HG03558 (cell line): ENCODE data around the gene SLC50A1.
"Not testable (repeated sequence)": the region's sequence is repeated elsewhere in the genome, so short reads cannot be mapped to it uniquely, and the experiment has no call there.

ENCODE experiments used
- ATAC-seq: cut with Tn5 transposase; IDR thresholded peaks from one replicate; pipeline ENCODE4 v1.9.1; 2021; ENCODE audit warnings: moderate number of reproducible peaks; ENCODE audit not compliant: unreplicated experiment; ENCODE audit errors: extremely low read depth

SLC50A1 gene

DNA sequence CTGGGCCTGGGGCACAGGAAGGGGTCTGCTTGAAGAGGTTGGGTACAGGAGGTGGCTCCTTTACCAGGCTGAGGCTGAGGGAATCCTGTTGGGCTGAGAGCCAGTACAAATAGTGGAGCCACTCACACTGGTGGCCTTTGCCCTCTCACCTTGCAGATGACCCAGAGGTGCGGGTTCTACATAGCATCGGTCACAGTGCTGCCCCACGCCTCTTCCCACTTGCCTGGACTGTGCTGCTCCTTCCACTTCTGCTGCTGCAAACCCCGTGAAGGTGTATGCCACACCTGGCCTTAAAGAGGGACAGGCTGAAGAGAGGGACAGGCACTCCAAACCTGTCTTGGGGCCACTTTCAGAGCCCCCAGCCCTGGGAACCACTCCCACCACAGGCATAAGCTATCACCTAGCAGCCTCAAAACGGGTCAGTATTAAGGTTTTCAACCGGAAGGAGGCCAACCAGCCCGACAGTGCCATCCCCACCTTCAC is 1.8 kb upstream of the SLC50A1 start:
- ATAC-seq, result no peak

DNA sequence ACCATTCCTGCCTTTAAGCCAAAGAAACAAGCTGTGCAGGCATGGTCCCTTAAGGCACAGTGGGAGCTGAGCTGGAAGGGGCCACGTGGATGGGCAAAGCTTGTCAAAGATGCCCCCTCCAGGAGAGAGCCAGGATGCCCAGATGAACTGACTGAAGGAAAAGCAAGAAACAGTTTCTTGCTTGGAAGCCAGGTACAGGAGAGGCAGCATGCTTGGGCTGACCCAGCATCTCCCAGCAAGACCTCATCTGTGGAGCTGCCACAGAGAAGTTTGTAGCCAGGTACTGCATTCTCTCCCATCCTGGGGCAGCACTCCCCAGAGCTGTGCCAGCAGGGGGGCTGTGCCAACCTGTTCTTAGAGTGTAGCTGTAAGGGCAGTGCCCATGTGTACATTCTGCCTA is 1.3 kb upstream of the SLC50A1 start:
- no peak for ATAC-seq

DNA sequence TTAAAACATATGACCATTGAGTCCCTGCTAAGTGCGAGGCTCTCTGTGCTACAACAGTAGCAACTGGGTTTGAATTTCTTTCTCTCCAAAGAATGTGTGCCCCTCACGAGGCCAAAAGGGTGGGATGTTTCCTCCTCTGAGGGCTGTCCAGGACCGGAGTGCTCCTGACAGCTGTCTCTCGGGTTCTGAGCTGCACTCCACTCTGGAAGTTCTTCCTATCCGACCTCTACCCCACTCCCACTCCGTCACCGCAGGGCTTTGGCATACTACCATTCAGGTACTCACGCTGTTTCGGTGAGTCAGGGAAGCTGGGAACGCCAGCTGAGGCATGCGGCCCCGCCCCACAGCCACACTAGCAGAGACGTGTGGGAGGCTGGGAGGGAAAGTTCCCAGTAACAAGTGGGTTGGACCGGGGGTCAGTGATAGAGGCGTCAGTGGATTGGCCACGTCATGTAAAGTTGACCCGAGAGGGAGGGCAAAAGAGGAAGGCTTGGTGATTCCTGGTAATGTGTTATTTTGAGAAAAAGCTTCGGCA is 705 bp upstream of the SLC50A1 start:
- ATAC-seq, result no peak

DNA sequence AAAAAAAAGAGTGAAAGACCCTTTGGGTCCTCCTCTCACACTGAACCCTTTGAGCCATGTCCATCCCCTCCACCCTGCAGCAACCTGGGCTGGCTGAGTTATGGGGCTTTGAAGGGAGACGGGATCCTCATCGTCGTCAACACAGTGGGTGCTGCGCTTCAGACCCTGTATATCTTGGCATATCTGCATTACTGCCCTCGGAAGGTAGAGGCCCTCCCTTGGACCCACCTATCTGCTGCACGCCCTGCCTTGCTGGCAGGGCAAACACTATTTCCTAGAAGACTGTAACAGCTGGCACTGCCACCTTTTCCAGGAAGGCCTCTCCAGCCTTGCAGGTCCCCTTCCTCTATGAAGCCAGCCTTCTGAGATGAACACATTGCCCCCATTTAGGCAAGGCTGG is 1.1 kb downstream of the SLC50A1 start:
- ATAC-seq, result no peak

DNA sequence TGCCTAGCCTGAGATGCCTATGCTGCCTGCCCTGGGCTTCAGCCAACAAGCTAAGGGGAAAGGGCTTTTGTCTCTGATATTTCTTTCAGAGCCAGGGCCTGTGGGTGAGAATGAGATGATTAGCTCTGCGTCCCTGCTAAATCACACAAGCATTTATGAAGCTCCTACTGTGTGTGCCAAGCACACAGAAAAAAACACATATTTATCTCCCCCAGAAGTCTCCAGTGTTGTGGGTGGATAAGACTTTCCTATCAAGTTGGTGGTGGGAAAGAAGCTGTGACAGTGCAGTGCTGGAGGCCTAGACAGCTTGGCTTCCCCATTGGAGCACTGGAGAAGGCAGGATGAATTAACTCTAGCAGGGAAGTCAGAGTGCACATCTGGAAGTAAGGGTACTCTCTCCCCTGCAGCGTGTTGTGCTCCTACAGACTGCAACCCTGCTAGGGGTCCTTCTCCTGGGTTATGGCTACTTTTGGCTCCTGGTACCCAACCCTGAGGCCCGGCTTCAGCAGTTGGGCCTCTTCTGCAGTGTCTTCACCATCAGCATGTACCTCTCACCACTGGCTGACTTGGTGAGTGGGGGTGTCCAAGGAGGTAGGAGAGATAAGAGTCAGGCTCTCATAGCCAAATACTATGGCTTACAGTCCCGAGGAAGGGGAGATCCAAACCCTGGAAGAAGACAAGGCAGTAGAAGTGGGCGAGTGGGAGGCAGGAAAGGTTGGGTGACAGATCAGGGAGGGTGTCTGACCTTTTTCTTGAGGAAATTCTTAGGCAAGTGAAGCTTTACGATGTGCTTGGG is 1.7 kb downstream of the SLC50A1 start:
- ATAC-seq, result no peak

DNA sequence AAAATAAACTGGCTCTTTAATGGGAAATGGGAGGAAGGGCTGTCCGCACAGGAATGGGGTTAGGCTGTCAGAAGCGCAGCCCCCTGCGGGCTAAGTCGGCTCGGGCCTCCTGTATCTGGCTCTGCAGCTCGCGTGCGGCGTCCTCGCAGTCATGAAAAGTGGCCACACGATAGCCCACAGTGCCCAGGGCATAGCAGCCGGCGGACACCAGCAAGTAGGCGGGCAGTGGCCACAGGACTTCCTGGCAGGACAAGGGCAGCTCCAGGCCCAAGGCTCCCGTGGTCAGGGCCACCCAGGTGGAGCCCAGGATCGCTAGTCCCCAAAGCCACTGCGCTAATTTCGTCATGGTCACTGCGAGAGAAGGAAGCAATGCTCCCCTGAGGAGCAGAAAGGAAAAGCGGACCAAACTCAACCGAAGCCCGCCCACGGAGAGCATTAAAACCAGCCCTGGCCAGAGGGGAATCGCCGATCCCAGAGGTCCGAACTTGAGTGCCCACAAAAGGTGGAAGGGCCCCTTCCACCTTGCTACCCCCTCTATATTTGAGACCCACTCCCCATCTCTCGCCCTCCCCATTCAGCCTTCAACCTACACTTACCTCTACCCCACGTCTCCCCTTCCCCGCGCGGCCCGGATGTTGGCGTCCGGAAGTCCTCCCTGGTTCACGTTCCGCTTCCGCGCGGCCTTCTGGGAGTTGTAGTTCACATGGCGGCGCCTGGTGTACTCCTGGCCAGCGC is 4.4 kb downstream of the SLC50A1 start, which contains the start of gene DPM3:
Gene DPM3, minus strand, starts transcription at position 637 of the 735 bp plus-strand sequence. Its CDS starts 291 bp downstream, at position 346.
- ATAC-seq, result no peak

DNA sequence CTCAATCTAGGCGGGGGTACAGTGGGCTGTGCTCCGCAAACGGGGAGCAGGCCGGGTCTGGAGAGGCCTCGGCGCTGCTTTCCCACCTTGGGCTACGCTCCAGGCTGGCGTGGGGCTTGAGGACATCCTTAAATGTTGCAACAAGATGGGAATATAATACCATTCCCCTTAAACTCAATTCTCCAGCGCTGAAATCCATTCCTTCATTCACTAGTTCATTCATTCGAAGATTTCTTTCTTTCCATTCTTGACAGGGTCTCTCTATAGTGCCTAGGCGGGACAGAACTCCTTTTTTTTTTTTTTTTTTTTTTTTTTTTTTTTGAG is 4.9 kb downstream of the SLC50A1 start:
- no peak for ATAC-seq

DNA sequence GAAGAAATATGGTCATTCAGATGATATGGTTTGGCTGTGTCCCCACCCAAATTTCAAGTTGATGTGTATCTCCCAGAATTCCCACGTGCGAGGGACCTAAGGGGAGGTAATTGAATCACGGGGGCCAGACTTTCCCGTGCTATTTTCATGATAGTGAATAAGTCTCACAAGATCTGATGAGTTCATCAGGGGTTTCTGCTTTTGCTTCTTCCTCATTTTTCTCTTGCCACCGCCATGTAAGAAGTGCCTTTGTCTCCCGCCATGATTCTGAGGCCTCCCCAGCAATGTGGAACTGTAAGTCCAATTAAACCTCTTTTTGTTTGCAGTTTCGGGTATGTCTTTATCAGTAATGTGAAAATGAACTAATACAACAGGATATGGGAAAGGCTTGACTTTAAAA is 6.1 kb downstream of the SLC50A1 start:
- no peak for ATAC-seq

DNA sequence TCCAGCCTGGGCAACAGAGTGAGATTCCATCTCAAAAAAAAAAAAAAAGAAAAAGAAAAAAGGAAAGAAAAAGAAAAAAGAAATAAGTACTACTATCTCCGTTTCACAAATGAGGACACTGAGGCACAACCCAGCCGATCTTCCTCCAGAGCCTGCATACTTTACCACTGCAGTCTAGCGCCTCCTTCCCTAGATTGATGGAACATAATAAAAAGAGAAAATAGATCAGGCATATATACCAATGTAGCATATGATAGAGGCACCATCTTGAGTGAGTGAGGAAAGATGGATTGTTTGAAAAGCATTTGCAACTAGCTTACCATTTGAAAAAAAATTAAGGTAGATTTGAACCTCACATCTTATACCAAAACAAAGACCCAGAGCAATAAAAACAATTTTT is 9.8 kb downstream of the SLC50A1 start:
- no peak for ATAC-seq

DNA sequence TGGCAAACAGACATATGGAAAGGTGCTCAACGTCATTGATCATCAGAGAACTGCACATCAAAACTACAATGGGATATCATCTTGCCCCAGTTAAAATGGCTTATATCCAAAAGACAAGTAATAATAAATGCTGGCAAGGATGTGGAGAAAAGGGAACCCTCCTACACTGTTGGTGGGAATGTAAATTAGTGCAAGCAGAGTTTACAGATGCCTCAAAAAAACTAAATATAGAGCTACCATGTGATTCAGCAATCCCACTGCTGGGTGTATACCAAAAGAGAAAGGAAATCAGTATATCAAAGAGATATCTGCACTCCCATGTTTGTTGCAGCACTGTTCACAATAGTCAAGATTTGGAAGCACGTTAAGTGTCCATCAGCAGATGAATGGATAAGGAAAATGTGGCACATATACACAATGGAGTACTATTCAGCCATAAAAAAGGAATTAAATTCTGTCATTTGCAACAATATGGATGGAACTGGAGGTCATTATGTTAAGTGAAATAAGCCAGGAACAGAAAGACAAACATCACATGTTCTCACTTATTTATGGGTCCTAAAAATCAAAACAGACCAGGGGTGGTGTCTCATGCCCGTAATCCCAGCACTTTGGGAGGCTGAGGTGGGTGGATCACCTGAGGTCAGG is 20.5 kb downstream of the SLC50A1 start:
- not testable (repeated sequence) for ATAC-seq

DNA sequence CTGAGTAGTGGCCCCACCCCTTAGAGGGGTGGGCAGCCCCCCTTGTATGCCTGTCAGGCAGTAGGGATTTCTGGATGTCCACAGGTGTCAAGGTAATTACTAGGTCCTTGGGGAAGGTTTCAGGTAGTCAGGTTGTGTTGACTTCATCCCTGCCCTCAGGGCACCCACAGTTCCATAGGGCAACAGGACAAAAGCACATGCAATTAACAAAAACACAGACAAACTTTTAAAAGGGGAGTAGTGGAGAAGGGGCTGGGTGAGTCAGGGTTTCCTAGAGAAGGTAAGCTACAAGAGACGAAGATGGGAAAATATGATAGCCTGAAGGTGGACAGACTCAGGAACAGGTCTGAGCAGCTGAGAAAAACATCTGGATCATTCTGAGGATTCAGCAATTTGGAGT is 23.3 kb downstream of the SLC50A1 start:
- no peak for ATAC-seq

DNA sequence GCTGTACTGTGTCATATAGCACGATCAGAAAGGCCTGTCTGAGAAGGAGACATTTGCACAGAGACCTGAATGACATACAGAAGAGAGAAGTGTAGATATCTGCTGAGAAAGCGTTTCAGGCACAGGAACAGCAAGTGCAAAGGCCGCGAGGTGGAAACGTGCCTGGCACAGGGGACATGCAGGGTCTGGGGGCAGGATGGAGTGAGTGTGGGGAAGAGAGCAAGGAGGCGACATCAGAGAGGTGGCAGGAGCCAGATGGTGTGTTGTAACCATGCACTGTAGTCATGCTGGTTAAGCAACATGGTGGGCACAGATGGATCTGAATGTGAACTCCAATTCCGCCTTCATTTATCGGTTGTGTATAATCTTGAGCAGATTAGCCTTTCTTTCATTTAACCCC is 24.5 kb downstream of the SLC50A1 start:
- ATAC-seq, result no peak

DNA sequence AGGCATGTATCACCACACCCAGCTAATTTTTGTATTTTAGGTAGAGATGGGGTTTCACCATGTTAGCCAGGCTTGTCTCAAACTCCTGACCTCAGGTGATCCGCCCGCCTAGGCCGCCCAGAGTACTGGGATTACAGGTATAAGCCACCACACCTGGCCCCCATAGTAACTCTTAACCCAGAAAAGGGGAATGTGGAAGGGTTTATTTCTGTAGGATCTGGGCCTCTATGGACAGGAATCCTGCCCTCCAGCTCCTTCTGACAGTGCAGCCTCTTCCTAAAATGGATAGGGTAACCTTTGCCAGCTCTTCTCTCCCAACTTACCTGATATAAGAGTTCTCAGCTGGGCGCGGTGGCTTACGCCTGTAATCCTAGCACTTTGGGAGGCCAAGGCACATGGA is 27.0 kb downstream of the SLC50A1 start:
- not testable (repeated sequence) for ATAC-seq

DNA sequence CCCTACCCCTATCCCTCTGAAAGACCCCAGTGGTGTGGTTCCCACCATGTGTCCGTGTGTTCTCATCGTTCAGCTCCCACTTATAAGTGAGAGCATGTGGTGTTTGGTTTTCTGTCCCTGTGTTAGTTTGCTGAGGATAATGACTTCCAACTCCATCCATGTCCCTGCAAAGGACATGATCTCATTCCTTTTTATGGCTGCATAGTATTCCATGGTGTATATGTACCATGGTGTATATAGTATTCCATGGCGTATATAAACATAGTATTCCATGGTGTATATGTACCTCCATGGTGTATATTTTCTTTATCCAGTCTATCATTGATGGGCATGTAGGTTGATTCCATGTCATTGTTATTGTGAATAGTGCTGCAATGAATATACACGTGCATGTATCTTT is 28.1 kb downstream of the SLC50A1 start:
- not testable (repeated sequence) for ATAC-seq

DNA sequence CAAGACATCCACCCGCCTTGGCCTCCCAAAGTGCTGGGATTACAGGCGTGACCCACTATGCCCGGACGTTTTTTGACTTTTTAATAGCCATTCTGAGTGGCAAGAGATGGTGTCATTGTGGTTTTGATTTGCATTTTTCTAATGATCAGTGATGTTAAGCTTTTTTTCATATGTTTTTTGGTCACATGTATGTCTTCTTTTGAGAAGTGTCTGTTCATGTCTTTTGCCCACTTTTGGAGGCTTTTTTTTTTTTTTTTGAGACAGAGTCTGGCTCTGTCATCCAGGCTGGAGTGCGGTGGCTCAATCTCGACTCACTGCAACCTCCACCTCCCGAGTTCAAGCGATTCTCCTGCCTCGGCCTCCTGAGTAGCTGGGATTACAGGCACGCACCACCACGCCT is 29.0 kb downstream of the SLC50A1 start:
- ATAC-seq, result not testable (repeated sequence)

DNA sequence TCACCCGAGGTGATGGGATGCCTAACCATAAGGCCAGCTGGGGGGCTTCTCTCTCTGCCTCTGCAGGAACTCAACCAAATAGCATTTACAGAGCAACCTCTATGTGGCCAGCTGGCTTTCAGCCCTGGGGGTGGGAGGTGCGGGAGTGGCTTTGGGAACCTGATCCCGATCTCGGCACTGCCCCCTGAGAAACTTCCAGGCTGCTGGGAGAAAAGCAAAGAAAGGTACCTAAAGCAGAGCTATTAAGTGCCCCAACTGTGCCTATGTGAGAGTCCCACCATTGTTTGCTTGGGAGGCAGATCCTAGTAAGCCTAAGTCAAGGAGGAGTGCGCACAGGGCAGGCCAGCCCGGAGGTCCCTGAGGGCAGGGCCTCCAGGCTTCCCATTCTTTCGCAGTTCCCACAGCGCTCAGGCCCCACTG is 30.4 kb downstream of the SLC50A1 start:
- no peak for ATAC-seq

DNA sequence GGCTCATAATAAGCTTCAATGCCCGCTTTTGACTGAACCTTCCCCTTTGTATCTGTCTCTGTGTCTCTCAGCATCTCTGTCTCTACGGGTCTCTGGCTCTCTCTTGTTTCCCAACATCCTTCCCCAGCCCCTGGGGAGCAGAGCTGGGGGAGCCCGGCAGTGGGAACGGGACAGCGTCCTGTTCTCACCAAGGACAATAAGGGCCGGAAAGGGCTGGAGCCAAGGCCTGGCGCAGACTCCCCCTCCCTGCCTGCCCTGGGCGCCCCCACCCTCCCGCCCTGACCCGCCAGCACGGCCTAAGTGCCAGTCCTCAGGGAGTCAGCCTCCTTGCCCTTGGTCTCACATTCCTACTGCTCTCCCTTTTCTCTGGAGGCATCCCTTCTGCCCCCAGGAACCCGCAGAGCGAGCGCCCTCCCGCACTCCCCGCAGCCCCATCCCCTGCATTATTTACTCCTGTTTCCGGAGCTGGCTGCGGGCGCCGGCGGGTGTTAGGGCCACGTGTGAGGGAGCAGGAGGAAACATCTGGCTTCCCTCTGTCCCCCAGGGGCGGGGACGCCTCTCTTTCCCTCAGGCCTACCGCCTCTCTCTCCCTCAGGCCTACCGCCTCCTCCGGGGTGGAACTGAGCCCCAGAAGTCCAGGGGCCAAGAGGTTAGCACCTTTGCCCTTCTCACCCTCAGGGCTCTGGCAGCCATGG is 31.0 kb downstream of the SLC50A1 start:
- ATAC-seq, result no peak

DNA sequence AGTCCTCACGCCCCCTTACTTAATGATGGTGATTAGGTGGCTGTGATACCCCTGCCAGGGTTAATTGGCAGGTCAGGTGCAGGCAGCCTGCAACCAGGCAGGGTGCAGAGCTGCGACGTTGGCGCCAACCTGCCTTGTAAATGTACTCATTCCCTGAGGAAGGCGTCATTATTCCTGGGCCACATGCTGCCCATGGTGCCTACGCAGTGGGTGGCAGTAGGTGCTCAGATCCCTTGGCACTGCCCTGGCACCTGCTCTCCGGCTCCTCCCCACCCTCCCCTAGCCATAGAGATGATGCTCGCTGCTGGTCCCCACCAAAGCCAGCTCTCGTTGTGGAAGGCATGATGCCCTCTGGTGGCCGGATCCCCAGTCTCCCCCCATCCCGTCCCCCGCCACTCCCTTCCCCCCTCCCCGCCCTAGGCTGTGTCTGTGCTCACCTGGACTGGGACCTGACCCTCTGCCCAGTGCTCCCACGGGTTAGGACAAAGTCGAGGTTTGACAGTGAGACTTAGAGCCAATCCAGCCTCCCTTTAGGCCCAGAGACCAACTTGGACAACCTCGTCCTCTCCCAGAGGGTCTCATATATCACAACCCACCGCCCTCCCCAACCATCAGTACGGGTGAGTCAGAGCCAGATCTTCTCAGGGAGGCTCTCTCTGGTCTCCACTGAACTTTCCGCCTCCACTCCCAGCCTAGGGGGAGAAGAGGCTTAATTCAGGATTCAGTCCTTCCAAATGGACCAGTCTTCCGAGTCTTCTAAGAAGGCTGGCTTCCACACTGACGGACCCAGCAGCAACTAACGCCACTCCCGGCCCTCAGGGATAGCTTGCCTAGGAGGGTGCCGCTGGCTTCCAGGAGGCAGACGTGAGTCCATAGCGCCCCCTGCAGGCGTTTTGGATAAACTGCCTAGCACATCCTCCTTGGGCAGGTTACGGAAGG is 31.8 kb downstream of the SLC50A1 start:
- ATAC-seq, result no peak

DNA sequence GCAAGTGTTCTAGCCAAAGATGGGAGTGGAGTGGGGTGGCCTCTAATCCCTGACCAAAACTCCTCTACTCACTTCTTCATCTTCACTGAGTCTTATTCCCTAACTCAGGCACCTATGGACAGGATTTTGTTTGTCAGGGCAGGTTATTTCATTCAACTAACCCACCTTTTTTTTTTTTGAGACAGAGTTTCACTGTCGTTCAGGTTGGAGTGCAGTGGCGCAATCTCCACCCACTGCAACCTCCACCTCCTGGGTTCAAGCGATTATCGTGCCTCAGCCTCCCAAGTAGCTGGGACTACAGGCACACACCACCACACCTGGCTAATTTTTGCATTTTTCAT is 32.4 kb downstream of the SLC50A1 start:
- not testable (repeated sequence) for ATAC-seq
